ENCODE results near the gene MCF2L.

GRCh38 chr13:112956571-112957294, 12.3 kb upstream of the MCF2L start:
- TF ChIP-seq, protein P1, sequence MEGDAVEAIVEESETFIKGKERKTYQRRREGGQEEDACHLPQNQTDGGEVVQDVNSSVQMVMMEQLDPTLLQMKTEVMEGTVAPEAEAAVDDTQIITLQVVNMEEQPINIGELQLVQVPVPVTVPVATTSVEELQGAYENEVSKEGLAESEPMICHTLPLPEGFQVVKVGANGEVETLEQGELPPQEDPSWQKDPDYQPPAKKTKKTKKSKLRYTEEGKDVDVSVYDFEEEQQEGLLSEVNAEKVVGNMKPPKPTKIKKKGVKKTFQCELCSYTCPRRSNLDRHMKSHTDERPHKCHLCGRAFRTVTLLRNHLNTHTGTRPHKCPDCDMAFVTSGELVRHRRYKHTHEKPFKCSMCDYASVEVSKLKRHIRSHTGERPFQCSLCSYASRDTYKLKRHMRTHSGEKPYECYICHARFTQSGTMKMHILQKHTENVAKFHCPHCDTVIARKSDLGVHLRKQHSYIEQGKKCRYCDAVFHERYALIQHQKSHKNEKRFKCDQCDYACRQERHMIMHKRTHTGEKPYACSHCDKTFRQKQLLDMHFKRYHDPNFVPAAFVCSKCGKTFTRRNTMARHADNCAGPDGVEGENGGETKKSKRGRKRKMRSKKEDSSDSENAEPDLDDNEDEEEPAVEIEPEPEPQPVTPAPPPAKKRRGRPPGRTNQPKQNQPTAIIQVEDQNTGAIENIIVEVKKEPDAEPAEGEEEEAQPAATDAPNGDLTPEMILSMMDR (IDR thresholded peaks at IDR 0.05; ENCODE audit: low read length) = no peak
- no peak for TF ChIP-seq EZH2 (optimal IDR thresholded peaks at IDR 0.05; ENCODE audit: low read depth, low read length)
